Dedifferentiated amniotic fluid mesenchymal stem cell (primary cell): ENCODE data around the gene ARHGAP6.
"Not testable (repeated sequence)": the region's sequence is repeated elsewhere in the genome, so short reads cannot be mapped to it uniquely, and the experiment has no call there.

ENCODE experiments used
- DNase-seq: peaks from one replicate; pipeline ENCODE4 v3.0.0-alpha.2; 2016; ENCODE audit errors: extremely low spot score

Gene ARHGAP6

GRCh38 chrX:11254417-11255109, 411.2 kb downstream of the ARHGAP6 start:
- no peak for DNase-seq

GRCh38 chrX:11244636-11245035, 421.1 kb downstream of the ARHGAP6 start:
- DNase-seq: no peak

GRCh38 chrX:11242704-11243103, 423.0 kb downstream of the ARHGAP6 start:
- DNase-seq: no peak

GRCh38 chrX:11241720-11242119, 424.0 kb downstream of the ARHGAP6 start:
- no peak for DNase-seq

GRCh38 chrX:11239230-11239629, 426.5 kb downstream of the ARHGAP6 start:
- peak; percentile 38 for DNase-seq

- not testable (repeated sequence) for DNase-seq
Measured at GRCh38 chrX:11235377-11235776, 430.3 kb downstream of the ARHGAP6 start.

- no peak for DNase-seq
Measured at GRCh38 chrX:11215191-11215921, 450.4 kb downstream of the ARHGAP6 start.

- DNase-seq: no peak
Measured at GRCh38 chrX:11214346-11215190, 451.2 kb downstream of the ARHGAP6 start.

GRCh38 chrX:11212741-11213140, 453.0 kb downstream of the ARHGAP6 start:
- no peak for DNase-seq

GRCh38 chrX:11210415-11210801, 455.3 kb downstream of the ARHGAP6 start:
- peak; percentile 21 for DNase-seq

GRCh38 chrX:11209798-11210414, 455.8 kb downstream of the ARHGAP6 start:
- no peak for DNase-seq

- no peak for DNase-seq
Measured at GRCh38 chrX:11206716-11207115, 459.0 kb downstream of the ARHGAP6 start.

GRCh38 chrX:11205796-11206195, 459.9 kb downstream of the ARHGAP6 start:
- no peak for DNase-seq

GRCh38 chrX:11197671-11198070, 468.0 kb downstream of the ARHGAP6 start:
- no peak for DNase-seq

GRCh38 chrX:11196476-11196875, 469.2 kb downstream of the ARHGAP6 start:
- no peak for DNase-seq

GRCh38 chrX:11193035-11193469, 472.7 kb downstream of the ARHGAP6 start:
- no peak for DNase-seq

GRCh38 chrX:11190745-11191510, 474.8 kb downstream of the ARHGAP6 start:
- DNase-seq: no peak

GRCh38 chrX:11189097-11189496, 476.6 kb downstream of the ARHGAP6 start:
- no peak for DNase-seq

- no peak for DNase-seq
Measured at GRCh38 chrX:11188664-11189063, 477.1 kb downstream of the ARHGAP6 start.

GRCh38 chrX:11187001-11187400, 478.7 kb downstream of the ARHGAP6 start:
- no peak for DNase-seq

GRCh38 chrX:11185861-11186260, 479.9 kb downstream of the ARHGAP6 start:
- no peak for DNase-seq
